ENCODE measurements around the gene BID.
A peak's percentile ranks its signal among the peaks of the same experiment; 100 is the strongest.

BID gene

DNA sequence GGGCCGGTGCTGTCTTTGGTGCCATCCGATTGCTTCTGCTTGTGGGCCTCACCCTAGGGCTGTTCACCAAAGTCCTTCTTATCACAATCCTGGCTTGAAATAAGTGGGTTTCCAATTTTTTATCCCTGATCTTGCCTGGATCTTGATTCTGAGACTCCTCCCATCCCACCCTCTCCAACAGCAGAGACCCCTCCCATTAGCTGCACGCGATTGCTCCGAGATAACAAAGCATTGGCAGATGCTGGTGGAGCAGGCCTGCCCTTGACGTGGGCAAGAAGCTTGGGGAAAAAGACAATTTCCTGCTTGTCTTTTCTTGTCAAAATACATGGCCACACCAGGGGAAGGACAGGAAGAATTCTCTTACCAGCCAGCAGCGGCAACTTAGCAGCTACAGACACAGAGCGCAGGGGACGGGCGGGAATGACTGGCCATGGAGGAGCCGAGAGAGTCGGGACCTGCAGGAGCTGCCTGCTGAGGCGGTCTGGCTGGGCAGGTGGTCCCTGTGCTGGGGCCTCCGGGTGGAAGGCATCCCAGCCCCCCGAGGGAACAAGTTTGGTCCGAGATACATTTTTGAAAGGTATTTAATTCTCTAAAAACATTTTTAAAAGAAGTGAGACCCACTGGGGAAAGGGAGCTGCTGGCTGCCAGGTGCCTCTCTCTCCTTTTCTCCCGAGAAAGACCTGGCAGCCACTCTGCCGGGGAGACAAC, 9.7 kb upstream of the BID start:
- DNase-seq (ENCODE audit: low read depth): no peak

DNA sequence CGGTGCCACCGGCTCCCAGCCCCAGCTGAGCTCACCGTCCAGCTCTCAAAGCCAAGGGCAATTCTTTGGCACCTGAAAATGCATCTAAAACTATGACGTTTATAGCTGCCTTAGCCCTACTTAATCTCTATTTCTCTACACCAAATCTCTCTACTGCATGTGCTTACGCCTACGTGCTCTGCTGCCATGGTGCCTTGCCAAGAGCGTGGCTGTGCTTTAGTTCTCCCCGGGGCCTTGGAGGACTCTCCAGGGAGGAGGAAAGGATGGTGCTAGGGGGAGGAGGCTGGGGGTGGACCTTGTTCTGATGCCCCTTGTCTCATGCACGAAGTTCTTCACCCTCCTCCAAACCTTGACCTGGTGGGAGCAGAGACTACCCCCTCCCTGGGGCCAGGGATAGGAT, 9.0 kb upstream of the BID start:
- DNase-seq (ENCODE audit: low read depth): no peak

DNA sequence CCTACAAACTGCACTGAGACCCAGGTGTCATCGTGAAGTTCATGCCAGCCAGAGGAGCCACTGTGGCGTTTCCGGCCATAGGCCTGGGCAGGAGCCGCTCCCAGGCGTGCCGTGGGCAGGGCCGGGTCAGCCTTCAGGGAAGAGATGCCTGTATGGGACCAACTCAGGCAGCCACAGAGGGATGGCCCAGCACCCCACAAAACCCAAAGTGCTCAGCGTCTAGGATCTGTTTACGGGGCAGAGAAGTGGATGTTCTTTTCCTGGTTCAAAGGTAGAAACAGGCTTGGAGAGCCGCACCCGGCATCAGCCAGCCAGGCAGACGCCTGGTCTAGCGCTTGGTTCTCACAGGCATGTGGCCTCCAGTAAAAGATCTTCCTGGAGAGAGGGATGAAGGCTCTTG, 8.4 kb upstream of the BID start:
- no peak for DNase-seq (ENCODE audit: low read depth)

GRCh38 chr22:17782158-17782557, 7.9 kb upstream of the BID start:
- no peak for DNase-seq (ENCODE audit: low read depth)

DNA sequence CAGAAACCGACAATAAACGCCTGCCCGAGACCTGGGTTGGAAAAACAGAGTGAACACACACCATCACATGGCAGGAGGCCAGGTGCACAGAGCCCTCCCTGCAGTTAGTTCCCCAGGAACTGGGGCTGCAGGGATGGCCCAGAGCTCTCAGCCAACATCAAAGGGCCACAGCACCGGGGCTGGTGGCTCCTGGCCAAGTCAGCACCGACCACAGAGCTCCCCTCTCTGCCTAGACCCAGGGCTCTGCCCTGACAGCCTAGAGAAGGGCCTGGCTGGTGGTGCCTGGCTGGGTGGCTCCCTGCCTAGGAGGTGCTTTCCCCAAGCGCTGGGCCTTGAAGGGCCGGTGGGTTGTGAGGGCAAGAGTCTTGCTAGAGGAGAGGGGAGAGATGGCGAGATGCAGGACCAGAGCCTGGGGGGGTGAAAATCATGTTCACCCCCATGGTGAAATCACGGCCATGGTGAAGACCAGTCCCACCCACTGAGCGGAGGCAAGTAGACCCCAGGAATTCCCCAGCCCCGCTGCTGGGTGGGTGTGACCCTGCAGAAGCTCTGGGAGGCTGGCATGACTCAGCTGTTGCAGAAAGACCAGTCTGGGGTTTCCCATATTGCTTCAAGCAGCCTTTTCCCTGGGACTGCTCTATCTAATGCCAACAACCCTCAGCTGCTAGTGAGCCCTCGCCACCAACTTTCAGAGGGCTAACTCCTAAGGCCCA, 7.2 kb upstream of the BID start:
- DNase-seq (ENCODE audit: low read depth): peak; percentile 51

DNA sequence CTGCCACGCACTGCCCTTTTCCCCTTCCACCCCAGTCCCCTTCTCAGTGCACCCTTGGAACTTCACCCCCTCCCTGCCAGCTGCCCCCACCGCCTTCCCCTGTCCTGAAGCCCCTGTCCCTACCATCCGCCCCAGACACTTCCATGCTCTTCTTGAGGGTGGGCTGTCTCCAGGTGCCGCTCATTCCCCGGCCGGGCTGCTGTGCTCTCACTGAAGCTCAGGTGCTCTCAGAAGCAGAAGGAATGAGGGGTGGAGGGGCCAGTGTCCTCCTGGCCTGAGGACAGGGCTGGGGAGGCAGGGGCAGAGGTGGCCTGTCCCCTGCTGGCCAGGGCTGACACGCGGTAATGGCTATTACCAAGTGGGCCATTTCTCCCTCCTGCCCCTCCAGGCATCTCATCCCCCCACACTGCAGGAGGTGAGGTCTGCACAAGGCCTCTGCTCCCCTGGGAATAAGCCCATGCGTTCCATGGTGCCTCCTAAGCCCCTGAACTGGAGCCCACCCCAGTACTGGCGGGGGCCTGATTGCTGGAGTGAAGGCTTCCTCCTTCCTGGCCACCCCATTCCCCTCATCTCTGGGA, 6.6 kb upstream of the BID start:
- DNase-seq (ENCODE audit: low read depth): no peak

DNA sequence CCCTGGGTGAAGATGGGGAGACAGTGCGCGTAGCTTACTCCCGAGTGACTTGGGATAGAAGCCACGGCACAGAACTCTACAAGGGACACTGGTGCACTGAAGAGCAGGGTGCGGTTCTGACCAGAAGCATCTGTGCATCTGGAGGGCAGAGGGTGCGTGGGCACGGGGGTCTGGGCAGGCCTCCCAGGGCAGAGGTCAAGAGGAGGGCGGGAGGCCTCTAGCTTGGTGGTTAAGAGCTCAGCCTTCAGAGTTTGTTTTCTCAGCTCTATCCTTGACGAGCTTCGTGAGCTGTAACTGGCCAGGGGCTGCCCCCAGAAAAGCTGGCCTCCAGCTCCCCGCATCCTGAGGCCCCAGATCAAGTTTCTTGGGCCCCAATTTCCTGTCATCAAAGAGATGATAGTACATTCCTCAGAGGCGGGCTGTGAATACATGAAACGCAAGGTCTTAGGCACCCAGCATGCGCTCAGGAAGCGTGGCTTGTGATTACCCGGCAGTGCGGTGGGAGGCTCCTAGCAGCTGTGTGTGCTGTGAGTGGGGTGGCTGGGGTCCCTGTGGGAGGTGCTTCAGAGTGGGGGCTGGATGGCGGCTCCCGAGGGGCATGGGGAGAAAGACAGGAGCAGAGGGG, 6.0 kb upstream of the BID start:
- DNase-seq (ENCODE audit: low read depth): no peak

DNA sequence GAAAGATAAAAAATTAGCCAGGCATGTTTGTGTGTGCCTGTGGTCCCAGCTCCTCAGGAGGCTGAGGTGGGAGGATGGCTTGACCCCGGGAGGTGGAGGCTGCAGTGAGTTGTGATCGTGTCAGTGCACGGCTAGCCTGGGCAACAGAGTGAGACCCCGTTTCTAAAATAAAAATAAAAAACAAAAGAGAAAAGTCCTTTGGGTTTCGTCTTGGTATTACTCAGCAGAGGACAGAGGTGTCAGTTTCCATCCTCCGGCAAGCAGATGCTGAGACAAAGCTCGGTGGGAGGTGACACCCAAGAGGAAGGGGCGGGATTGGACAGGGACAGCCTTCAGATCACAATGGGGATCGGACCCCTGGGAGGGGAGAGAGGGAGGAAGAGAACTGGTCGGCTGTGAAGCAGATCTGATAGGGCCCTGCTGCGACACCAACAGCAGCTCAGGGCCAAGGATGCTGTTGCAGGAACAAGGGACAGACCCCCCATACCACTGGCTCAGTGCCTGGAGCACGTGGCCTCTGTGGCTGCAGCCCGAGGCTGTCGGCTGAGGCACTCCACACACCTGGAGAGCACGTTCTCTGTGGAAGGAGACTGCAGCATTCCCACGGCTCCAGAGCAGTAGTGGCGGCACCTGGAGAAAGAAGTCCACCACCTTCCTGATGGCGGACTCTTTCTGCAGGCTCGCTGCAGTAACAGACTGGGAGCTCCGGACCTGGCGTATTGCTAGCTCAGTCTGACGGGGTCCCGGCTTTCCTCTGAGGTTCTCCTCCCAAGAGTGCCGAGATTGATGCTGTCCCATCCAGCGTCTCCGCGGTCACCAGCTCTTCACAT, 5.2 kb upstream of the BID start:
- DNase-seq (ENCODE audit: low read depth): no peak

DNA sequence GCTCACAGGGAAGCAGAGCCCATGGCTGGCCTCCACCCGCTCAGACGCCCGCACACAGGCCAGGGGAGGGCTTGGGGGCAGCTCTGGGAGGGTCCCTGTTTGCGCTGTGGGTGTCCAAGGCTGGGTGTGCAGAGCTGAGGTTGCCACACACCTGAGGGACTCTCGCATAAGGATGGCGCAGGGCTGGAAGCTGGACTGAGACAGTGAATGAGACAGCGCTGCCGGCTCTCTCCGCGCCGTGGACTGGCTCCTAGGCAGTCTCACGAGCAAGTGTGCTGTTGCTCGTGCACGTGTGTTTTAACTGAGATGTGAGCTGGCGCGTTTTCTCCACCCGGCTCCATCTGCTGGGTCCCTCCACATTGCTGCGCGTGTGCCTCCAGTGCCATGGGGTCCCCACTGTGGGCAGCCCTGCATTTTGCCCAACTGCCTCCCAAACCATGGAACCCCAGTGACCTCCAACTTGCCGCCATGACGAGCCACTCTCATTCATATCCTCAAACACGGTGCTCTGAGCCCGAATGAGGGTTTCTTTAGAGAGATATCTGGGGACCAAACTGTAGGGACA, 4.2 kb upstream of the BID start:
- no peak for DNase-seq (ENCODE audit: low read depth)

GRCh38 chr22:17777717-17778044, 3.4 kb upstream of the BID start:
- no peak for DNase-seq (ENCODE audit: low read depth)

- DNase-seq (ENCODE audit: low read depth): peak; percentile 60
These were observed 2.9 kb upstream of the BID start for GRCh38 chr22:17777005-17777716.

- DNase-seq (ENCODE audit: low read depth): no peak
These were observed 1.7 kb upstream of the BID start for GRCh38 chr22:17775781-17776465.

GRCh38 chr22:17774926-17775685, 837 bp upstream of the BID start:
- no peak for DNase-seq (ENCODE audit: low read depth)

- peak; percentile 43 for DNase-seq (ENCODE audit: low read depth)
These were observed 563 bp downstream of the BID start for GRCh38 chr22:17773606-17774205.

DNA sequence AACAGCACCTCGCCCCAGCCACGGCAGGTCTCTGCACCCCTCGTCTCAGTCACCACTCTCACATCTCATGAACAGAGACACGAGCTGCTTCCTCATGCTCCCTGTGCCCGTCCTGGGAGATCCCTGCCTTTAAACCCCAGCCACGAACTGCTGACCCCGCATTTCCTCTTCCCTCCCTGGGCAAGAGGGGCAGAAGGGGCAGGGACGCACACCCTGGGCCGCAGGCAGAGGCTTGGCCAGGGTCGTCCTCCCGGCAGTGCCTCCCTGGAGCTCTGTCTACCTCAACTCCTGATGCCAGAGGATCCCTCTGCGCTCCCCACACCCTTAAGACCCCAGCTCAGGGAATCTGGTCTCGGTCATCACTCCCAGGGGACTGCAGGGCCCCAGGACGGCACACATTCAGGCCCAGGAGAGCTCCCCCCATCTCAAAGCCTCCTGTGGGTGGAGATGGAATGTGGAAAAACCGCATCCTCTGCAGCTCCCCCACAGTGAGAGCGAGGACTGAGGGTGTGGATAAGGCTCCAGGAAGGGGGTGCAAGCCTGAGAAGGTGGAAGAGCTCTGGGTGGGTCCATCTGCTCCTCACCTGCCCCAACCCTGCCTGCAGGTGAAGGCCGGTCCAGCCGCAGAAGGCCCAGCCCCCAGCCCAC, 1.2 kb downstream of the BID start:
- no peak for DNase-seq (ENCODE audit: low read depth)

GRCh38 chr22:17772249-17772957, 1.9 kb downstream of the BID start:
- no peak for DNase-seq (ENCODE audit: low read depth)

DNA sequence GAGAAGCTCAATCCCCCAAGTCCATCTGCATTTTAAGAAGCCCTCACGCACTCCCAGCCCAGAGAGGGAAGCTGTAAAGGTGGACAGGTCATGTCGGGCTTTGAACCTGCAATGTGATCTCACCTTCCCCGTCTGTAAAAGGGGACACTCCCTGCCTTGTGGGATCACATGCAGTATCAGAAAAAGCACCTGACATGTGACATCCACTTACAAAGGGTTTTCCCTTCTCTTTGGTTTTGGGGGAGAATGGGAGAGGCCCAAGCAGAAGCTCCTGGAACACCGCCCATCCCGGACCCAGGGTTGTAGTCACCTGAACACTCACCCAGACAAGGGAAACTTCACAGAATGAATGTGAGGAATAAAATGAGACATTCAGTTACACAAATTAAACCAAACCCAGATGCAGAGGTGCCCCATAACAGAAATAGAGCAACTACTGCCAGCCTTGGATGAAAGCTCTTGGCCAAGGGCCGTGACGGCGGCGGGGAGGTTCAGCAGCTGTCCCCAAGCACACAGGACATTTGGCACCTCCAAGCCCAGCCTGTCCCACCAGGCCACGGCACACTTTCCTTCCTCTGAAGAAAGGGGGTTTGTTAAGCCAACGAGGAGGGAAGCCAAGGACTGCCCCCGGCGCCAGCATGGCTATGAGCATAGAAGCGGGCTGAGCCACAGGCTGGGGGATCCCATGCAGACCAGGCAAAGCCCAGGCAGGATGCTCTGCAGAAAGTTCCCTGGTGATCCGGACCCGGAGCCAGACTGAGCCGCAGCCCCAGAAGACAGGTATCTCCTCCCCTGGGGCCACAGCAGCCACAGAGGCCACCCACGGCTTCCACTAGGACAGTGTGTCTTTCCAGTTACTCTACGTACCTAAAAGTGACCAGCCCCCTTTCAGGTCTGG, 3.8 kb downstream of the BID start:
- no peak for DNase-seq (ENCODE audit: low read depth)
